Measurements from ENCODE around the gene CACNB2.

- no peak for TF ChIP-seq CTCF (conservative IDR thresholded peaks at IDR 0.05; ENCODE audit: low read depth, low read length)
- no peak for TF ChIP-seq EZH2 (IDR thresholded peaks at IDR 0.05; ENCODE audit: borderline replicate concordance, low read depth, low read length, poor library complexity, severe bottlenecking)
Measured at GRCh38 chr10:18508587-18508986, 368.4 kb downstream of the CACNB2 start.
